Esophagus mucosa (tissue), 1 donor: Measurements from ENCODE around the gene ARPC4. TPM values are rescaled to one million over a fixed set of nuclear protein-coding genes. Genes with fewer than 3 reads are reported as not detected.
A peak's percentile ranks its signal among the peaks of the same experiment; 100 is the strongest.

Experiments
- ATAC-seq: fragments of 200-7000 bp; cut with Tn5 transposase; one replicate; pipeline ENCODE4 v1.9.1; 2020
- total RNA-seq: library from RNA; stranded (reverse); gene quantifications from one replicate; pipeline ENCODE4 v1.2.4, GENCODE V29; 2023
- donor health status: DM: yes; HTN: yes; CAD: no.

The ARPC4 gene
- total RNA-seq, 1 donor from 2014 or later: 154 TPM

- ATAC-seq: peak; percentile 58
Observed at GRCh38 chr3:9793161-9793781, 389 bp downstream of the ARPC4 start.

GRCh38 chr3:9794400-9794799 lies 1.5 kb downstream of the ARPC4 start:
- no peak for ATAC-seq

GRCh38 chr3:9795207-9795606 lies 2.3 kb downstream of the ARPC4 start:
- no peak for ATAC-seq

GRCh38 chr3:9797196-9797945 lies 4.5 kb downstream of the ARPC4 start:
- no peak for ATAC-seq

- no peak for ATAC-seq
Observed at GRCh38 chr3:9800529-9800928, 7.6 kb downstream of the ARPC4 start.

GRCh38 chr3:9803494-9803893 lies 10.6 kb downstream of the ARPC4 start:
- ATAC-seq: no peak

- no peak for ATAC-seq
Observed at GRCh38 chr3:9804996-9805395, 12.1 kb downstream of the ARPC4 start.

GRCh38 chr3:9806137-9806536 lies 13.3 kb downstream of the ARPC4 start:
- no peak for ATAC-seq

GRCh38 chr3:9806688-9807589 lies 14.1 kb downstream of the ARPC4 start:
- ATAC-seq: no peak

- no peak for ATAC-seq
Observed at GRCh38 chr3:9807981-9808344, 15.1 kb downstream of the ARPC4 start.

GRCh38 chr3:9808345-9809037 lies 15.6 kb downstream of the ARPC4 start:
- ATAC-seq: peak; percentile 40

- ATAC-seq: peak; percentile 41
Observed at GRCh38 chr3:9809239-9809614, 16.3 kb downstream of the ARPC4 start.

GRCh38 chr3:9809615-9810432 lies 16.9 kb downstream of the ARPC4 start, which contains the start of gene TTLL3:
TTLL3 (plus strand) TSS chr3:9810262; CDS start chr3:9810662, 400 bp downstream.
- peak; percentile 71 for ATAC-seq

GRCh38 chr3:9810433-9810770 lies 17.5 kb downstream of the ARPC4 start:
- ATAC-seq: peak; percentile 3

- ATAC-seq: no peak
Observed at GRCh38 chr3:9810846-9811245, 18.0 kb downstream of the ARPC4 start.

- no peak for ATAC-seq
Observed at GRCh38 chr3:9812870-9813483, 20.1 kb downstream of the ARPC4 start.

GRCh38 chr3:9815986-9816385 lies 23.1 kb downstream of the ARPC4 start:
- no peak for ATAC-seq

- no peak for ATAC-seq
Observed at GRCh38 chr3:9817436-9817835, 24.6 kb downstream of the ARPC4 start.

- no peak for ATAC-seq
Observed at GRCh38 chr3:9818666-9819335, 25.9 kb downstream of the ARPC4 start.

GRCh38 chr3:9820543-9820942 lies 27.7 kb downstream of the ARPC4 start:
- peak; percentile 22 for ATAC-seq

- peak; percentile 48 for ATAC-seq
Observed at GRCh38 chr3:9820946-9821345, 28.1 kb downstream of the ARPC4 start.
